Lower lobe of right lung (tissue), 2 donors: ENCODE measurements around the gene EGFL6. TPM values are rescaled to one million over a fixed set of nuclear protein-coding genes. Genes with fewer than 3 reads are reported as not detected.

Experiments used
- ATAC-seq, 2 donors: fragments of 200-7000 bp; cut with Tn5 transposase; one replicate each; pipeline ENCODE4 v1.9.1; 2020 to 2022; ENCODE audit warnings: mild to moderate bottlenecking in 2 of 2, moderate library complexity in 2 of 2
- DNase-seq: peaks from one replicate; pipeline ENCODE4 v3.0.0-alpha.2; 2020
- H3K27ac ChIP-seq: fragments of 200-600 bp; one replicate; pipeline ENCODE4 v1.8.0; 2022
- H3K27me3 ChIP-seq: fragments of 200-600 bp; one replicate; pipeline ENCODE4 v1.8.0; 2022; ENCODE audit warnings: low read depth
- H3K36me3 ChIP-seq: fragments of 200-600 bp; one replicate; pipeline ENCODE4 v1.8.0; 2022; ENCODE audit warnings: mild to moderate bottlenecking
- H3K4me1 ChIP-seq: fragments of 200-600 bp; one replicate; pipeline ENCODE4 v1.8.0; 2022
- H3K4me3 ChIP-seq: fragments of 200-600 bp; one replicate; pipeline ENCODE4 v1.8.0; 2022; ENCODE audit warnings: mild to moderate bottlenecking
- H3K9me3 ChIP-seq: fragments of 200-600 bp; one replicate; pipeline ENCODE4 v1.8.0; 2022
- CTCF ChIP-seq: fragments of 200-600 bp; IDR thresholded peaks from one replicate; pipeline ENCODE4 v1.8.0; 2022; ENCODE audit warnings: antibody characterized with exemption, mild to moderate bottlenecking
- intact Hi-C: fragments of 100-400 bp; cut with DNase I; formaldehyde crosslinking; loops from one replicate; pipeline ENCODE4 v1.11.0; 2022
- total RNA-seq: library from RNA; stranded (reverse); fragmentation: NEBNext Ultra II Directional; extraction: Animal tissue kit (Norgen Biotek cat#: 25700); gene quantifications from one replicate; pipeline ENCODE4 v1.2.1, GENCODE V29; 2021
- donor health status: DM: no; HTN: yes; CAD: no; lungs with severe emphysema.

Gene EGFL6
- total RNA-seq, 1 donor from 2014 or later = 9.3 TPM

GRCh38 chrX:13535376-13536165, 33.8 kb upstream of the EGFL6 start:
- no peak overlapping the region for H3K4me3 ChIP-seq
- intact Hi-C loops = no loop called here
- H3K36me3 ChIP-seq = no peaks in the 10 kb centered on the region
- no peak for DNase-seq
- TF ChIP-seq CTCF = no peak
- H3K4me1 ChIP-seq = no peaks in the 10 kb centered on the region
- H3K27me3 ChIP-seq = no peaks in the 10 kb centered on the region
- ATAC-seq = no peak
- H3K27ac ChIP-seq = no peak overlapping the region
- no peaks in the 10 kb centered on the region for H3K9me3 ChIP-seq

- no peak for ATAC-seq
- H3K9me3 ChIP-seq = no peaks in the 10 kb centered on the region
- no peaks in the 10 kb centered on the region for H3K27me3 ChIP-seq
- H3K27ac ChIP-seq = no peak overlapping the region
- DNase-seq = no peak
- intact Hi-C loops = no loop called here
- no peak overlapping the region for H3K4me3 ChIP-seq
- H3K4me1 ChIP-seq = no peaks in the 10 kb centered on the region
- no peak for TF ChIP-seq CTCF
- no peaks in the 10 kb centered on the region for H3K36me3 ChIP-seq
These were observed 32.9 kb upstream of the EGFL6 start for GRCh38 chrX:13536551-13536950.

- H3K27ac ChIP-seq = no peak overlapping the region
- no peaks in the 10 kb centered on the region for H3K4me1 ChIP-seq
- TF ChIP-seq CTCF = no peak
- H3K9me3 ChIP-seq = no peaks in the 10 kb centered on the region
- intact Hi-C loops = no loop called here
- H3K36me3 ChIP-seq = no peaks in the 10 kb centered on the region
- no peak overlapping the region for H3K4me3 ChIP-seq
- ATAC-seq (no peak), DNase-seq (no peak)
- H3K27me3 ChIP-seq = no peaks in the 10 kb centered on the region
These were observed 31.0 kb upstream of the EGFL6 start for GRCh38 chrX:13538414-13538813.

- ATAC-seq (no peak), DNase-seq (no peak)
- Histone ChIP-seq H3K27me3 (no peaks in the 10 kb centered on the region), H3K4me1 (no peaks in the 10 kb centered on the region), H3K4me3 (no peak overlapping the region), H3K36me3 (no peaks in the 10 kb centered on the region), H3K27ac (no peak overlapping the region), H3K9me3 (no peaks in the 10 kb centered on the region)
- intact Hi-C loops = no loop called here
- TF ChIP-seq CTCF = no peak
These were observed 28.8 kb upstream of the EGFL6 start for GRCh38 chrX:13540602-13541001.

GRCh38 chrX:13545726-13546125, 23.7 kb upstream of the EGFL6 start:
- Histone ChIP-seq H3K4me1 (no peaks in the 10 kb centered on the region), H3K36me3 (no peaks in the 10 kb centered on the region), H3K9me3 (no peaks in the 10 kb centered on the region), H3K4me3 (no peak overlapping the region), H3K27ac (no peak overlapping the region), H3K27me3 (no peaks in the 10 kb centered on the region)
- DNase-seq (no peak), ATAC-seq (no peak)
- intact Hi-C loops = no loop called here
- TF ChIP-seq CTCF = no peak
